M059J (cell line): ENCODE results near the gene TMSB15C. TPM values are rescaled to one million over a fixed set of nuclear protein-coding genes. Genes with fewer than 3 reads are reported as not detected.

Experiments
- DNase-seq: peaks from one replicate; pipeline ENCODE4 v3.0.0-alpha.2; 2012; ENCODE audit warnings: low read depth
- total RNA-seq: library from RNA; depleted of rRNA; stranded (reverse); fragments of >200 nt; shearing (Covaris generic); gene quantifications from 2 replicates; pipeline ENCODE4 v1.2.3, GENCODE V29; 2014; rRNA removed

Gene TMSB15C
- total RNA-seq, 1 experiment from 2014 or later: 3.5 TPM

- no peak for DNase-seq
Observed at GRCh38 chrX:104045642-104046041, 30.4 kb downstream of the TMSB15C start.

GRCh38 chrX:104041003-104041402 lies 35.0 kb downstream of the TMSB15C start:
- no peak for DNase-seq

- no peak for DNase-seq
Observed at GRCh38 chrX:104039689-104040505, 36.1 kb downstream of the TMSB15C start, which contains the start of gene H2BW2. Gene H2BW2, plus strand, starts transcription at chrX:104039956. Its CDS starts 39 bp downstream, at chrX:104039995.

Other genes starting within 250 kb of the TMSB15C start
- 3.2 and 5.5 TPM in 2 replicates for gene RAB9B, start 244.0 kb downstream of the TMSB15C start, total RNA-seq
- gene TMSB15B, start 113.6 kb downstream of the TMSB15C start, total RNA-seq: 27.8 and 34.3 TPM in 2 replicates
- gene H2BW1, start 62.5 kb downstream of the TMSB15C start, total RNA-seq: not detected in 2 replicates
- gene H2BW2, start 36.3 kb downstream of the TMSB15C start, total RNA-seq: not detected in 2 replicates
- gene ZCCHC18, start 36.3 kb upstream of the TMSB15C start, total RNA-seq: 1.7 TPM in 1 of 2 replicates, not detected in the other
- 4.9 and 11.0 TPM in 2 replicates for gene SLC25A53, start 80.8 kb upstream of the TMSB15C start, total RNA-seq
- gene FAM199X, start 90.2 kb upstream of the TMSB15C start, total RNA-seq: 24.1 and 35.2 TPM in 2 replicates
- not detected in 2 replicates for gene ESX1, start 178.7 kb upstream of the TMSB15C start, total RNA-seq